ENCODE results near the gene MND1.
"Not testable (repeated sequence)": the region's sequence is repeated elsewhere in the genome, so short reads cannot be mapped to it uniquely, and the experiment has no call there.

MND1 gene

GRCh38 chr4:153408932-153409331, 64.4 kb downstream of the MND1 start:
- DNase-seq: no peak

GRCh38 chr4:153409412-153409811, 64.9 kb downstream of the MND1 start:
- DNase-seq: no peak

GRCh38 chr4:153409924-153410501, 65.5 kb downstream of the MND1 start:
- DNase-seq: no peak

- DNase-seq: no peak
These were observed 69.4 kb downstream of the MND1 start for GRCh38 chr4:153413842-153414241.

DNA sequence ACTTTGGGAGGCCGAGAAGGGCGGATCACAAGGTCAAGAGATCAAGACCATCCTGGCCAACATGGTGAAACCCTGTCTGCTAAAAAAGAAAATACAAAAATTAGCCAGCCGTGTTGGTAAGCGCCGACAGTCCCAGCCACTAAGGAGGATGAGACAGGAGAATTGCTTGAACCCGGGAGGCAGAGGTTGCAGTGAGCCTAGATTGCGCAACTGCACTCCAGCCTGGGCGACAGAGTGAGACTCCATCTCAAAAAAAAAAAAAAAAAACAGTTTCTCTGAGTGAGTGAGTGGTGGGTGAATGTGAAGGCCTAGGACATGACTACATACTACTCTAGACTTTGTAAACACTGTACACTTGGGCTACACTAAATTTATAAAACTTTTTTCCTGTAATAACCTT, 72.0 kb downstream of the MND1 start:
- DNase-seq: not testable (repeated sequence)

DNA sequence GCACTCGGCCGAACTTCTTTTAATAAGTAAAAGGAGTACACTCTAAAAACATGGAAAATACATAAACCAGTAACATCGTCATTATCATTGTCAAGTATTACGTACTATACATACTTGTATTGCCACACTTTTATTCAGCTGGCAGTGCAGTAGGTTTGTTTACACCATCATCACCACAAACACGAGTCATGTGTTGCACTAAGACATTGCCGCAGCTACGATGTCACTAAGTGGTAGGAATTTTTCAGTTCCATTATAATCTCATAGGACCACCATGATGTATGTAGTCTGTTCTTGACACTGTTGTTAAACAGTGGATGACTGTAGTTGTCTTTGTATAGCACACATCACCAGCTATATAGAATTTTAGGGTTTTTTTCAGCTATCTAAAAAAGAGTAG, 73.6 kb downstream of the MND1 start:
- DNase-seq: no peak

DNA sequence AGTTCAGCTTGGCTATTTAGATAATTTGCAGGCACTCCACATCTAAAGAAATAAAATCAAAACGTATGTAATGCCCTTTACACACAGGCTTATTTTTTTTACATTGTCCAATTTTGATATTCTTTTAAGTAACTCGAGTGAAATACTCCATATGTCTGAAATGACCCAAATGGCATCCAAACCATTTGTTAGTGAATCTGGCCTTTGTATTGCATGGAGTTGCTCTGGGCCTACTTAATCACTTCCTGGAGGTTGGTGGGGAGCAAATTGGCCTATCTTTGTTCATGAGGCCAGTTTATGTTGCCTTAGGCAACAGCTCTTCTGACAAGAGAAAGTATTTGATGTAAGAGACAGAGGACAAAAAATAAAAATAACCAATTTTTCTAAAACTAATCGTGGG, 74.1 kb downstream of the MND1 start:
- DNase-seq: no peak

- no peak for DNase-seq
These were observed 74.5 kb downstream of the MND1 start for GRCh38 chr4:153419029-153419428.

GRCh38 chr4:153419673-153420278, 75.3 kb downstream of the MND1 start:
- no peak for DNase-seq

DNA sequence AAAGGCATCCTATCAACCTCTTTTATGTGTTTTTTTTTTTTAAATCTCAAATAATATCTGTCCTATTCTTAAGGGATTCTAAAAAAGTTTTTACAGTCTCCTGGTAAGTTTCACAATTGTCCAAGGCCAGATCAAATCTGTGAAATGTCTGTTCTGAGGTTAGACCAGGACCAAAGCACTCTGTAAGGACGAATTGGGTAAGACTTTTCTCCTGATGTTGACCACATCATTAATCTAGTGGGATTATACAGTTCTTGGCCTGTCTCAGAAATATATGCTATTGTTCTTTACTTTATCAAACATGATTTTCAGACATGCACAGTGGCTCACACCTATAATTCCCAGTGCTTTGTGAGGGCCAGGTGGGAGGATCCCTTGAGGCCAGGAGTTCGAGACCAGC, 75.9 kb downstream of the MND1 start:
- DNase-seq: no peak

- DNase-seq: no peak
These were observed 77.5 kb downstream of the MND1 start for GRCh38 chr4:153421941-153422340.

DNA sequence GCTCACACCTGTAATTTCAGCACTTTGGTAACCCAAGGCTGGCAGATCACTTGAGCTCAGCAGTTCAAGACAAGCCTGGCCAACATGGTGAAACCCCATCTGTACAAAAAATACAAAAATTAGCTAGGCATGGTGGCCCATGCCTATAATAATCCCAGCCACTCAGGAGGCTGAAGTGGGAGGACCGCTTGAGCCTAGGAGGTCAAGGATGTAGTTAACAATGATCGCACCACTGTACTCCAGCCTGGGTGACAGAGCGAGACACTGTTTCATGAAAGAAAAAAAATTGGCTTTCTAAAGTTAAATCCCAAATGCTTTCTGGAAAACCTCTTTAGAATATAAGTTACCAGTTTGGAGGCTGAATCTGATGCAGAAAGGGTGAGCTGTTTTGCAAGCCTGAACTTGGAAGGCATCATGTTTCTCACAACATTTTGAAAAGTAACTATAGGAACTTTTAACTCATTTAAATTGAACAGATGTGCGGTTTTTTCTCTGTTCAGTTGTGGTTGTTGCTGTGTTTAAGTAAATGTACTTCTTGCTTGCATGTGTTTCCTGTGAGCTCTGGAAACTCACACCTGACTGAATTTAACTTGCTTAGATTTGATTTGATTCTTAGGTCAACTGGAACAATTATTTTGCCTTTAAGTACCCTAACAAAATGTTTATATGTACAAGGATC, 81.9 kb downstream of the MND1 start:
- no peak for DNase-seq

- DNase-seq: no peak
These were observed 83.0 kb downstream of the MND1 start for GRCh38 chr4:153427363-153428071.

DNA sequence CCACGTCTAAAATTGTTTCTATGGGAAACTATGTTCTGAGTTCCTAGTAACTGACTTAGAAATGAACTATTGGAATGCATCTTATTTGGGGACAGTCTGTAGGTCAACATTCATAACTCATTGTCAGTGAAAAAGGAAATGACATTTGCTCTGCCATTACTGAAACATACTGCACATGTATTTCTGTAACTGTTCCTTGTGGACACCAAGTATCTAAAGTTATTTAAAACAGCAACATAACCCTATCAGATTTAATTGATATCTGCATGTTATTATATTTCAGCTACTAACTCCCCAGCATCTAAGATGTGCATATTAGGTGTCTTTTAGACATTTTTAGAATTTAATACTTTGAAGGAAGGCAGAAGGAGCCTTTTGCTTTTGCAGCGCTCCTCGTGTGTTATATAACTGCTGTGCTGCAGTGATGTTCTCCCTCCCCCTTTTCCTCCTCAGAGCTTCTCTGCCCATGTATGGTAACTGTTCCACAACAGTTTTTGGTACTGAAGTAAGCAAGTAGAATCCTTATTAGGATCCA, 84.5 kb downstream of the MND1 start:
- DNase-seq: no peak

DNA sequence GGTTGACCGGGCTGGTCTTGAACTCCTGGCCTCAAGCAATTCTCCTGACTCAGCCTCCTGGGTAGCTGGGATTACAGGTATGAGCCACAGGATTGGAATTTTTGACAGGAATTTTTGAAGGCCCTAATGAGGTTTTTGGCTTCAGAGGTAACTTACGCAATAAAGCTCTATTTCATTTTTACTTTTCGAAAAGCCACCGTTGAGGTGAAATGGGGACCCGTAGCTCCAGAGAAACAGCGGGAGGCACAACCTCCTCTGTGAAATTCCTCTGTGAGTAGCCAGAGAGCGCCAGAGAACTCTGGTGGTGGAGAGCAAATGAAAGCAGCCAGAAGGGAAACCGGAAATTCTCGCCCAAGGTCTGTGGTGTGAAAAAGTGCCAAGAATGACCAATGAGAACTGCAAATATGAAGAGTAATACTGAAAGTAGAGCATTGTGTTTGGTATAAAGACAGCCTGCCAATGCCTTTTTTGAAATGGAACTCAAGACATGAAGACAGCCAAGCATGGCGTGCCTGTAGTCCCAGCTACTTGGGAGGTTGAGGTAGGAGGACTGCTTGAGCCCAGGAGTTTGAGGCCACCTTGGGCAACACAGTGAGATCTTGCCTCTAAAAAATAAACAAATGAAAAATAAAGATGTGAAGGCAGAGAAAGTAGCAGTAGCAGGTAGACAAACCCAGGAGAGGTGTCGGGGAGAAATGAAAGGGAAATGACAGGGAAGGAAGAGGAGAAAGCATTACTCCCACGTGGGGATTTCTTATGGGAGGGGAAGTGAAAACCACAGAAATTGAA, 88.7 kb downstream of the MND1 start:
- DNase-seq: peak; percentile 84

DNA sequence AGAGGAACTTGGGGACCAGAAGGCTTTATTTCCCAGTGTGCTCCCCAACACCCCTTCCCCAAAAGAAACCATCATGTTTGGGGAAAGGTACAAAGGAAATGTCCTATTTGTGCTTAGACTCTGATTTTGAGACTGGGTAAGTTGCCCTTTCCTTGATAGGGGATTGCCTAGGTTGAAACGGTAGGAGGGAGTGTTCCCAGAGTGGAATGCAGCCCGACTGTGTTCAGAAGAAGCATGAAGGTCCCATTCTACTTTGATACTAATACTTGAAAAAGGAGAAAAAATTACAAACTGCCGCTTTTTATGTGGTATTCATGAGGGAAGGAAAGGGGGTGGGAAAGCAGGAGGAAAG, 89.2 kb downstream of the MND1 start:
- DNase-seq: no peak

GRCh38 chr4:153434190-153434589, 89.7 kb downstream of the MND1 start:
- DNase-seq: no peak

GRCh38 chr4:153438916-153439756, 94.6 kb downstream of the MND1 start:
- peak; percentile 32 for DNase-seq

GRCh38 chr4:153439831-153440230, 95.3 kb downstream of the MND1 start:
- no peak for DNase-seq

- no peak for DNase-seq
These were observed 96.0 kb downstream of the MND1 start for GRCh38 chr4:153440475-153440874.

GRCh38 chr4:153447175-153447905, 102.9 kb downstream of the MND1 start:
- no peak for DNase-seq

Measured in activated CD4-positive, alpha-beta T cell treated with anti-CD3 and anti-CD28 coated beads for 48 hours (primary cell).